RPMI8226 (cell line): ENCODE results near the gene TAS2R38.

Experiments
- DNase-seq: peaks from one replicate; pipeline ENCODE4 v3.0.0-alpha.2; 2015

The TAS2R38 gene

GRCh38 chr7:141975806-141976523, 2.4 kb upstream of the TAS2R38 start:
- peak; percentile 81 for DNase-seq

GRCh38 chr7:141974831-141975230, 1.3 kb upstream of the TAS2R38 start:
- peak; percentile 59 for DNase-seq

GRCh38 chr7:141960687-141961422, 12.7 kb downstream of the TAS2R38 start:
- peak; percentile 55 for DNase-seq

- no peak for DNase-seq
These were observed 17.5 kb downstream of the TAS2R38 start for GRCh38 chr7:141956084-141956483.

- DNase-seq: no peak
These were observed 19.2 kb downstream of the TAS2R38 start for GRCh38 chr7:141954334-141954733.

DNA sequence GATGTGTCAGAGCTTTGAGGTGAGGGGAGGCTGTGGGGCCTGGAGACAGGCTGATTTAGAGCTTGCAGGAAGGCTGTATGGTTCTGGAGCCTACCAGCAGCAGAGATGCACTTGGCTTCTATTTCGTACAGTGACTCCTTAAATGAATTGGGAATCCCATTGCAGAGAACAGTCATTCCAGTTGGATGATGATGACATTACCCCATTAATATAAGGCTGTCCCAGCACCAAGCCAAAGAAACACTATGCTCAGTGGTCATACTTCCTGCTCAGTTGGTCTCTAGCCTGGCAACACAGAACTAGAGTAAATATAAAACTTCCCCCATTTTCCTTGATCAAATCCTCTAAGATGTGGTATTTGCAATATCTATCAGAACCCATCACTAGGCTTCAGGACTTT, 21.1 kb downstream of the TAS2R38 start:
- DNase-seq: no peak

DNA sequence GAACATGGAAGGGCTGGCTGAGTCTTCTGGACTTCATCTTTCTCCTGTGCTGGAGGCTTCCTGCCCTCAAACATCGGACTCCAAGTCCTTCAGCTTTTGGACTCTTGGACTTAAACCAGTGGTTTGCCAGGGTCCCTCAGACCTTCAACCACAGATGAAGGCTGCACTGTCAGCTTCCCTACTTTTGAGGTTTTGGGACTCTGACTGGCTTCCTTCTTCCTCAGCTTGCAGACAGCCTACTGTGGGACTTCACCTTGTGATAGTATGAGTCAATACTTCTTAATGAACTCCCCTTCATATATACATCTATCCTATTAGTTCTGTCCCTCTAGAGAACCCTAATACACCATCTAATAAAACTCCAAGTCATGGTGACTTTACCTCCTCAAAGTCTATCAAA, 22.8 kb downstream of the TAS2R38 start:
- DNase-seq: no peak

DNA sequence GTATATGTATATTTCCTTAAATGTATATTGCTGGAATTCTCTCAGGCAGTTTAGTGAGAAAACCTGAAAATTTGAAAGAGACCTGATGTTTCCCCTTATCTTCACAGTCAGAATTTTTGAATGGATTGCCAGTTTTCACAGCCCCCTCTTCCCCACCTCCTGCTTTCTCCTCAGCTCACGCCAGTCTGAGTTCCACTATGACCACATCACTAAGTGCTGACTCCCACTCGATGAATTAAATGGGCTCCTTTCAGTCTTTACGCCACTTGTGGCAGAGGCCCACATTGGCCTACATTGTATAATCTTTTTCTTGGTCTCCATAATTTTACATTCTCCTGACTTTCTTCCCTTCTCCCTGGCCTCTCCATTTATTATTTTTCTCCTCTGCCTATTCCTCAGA, 23.7 kb downstream of the TAS2R38 start:
- DNase-seq: no peak

GRCh38 chr7:141949451-141949850, 24.1 kb downstream of the TAS2R38 start:
- no peak for DNase-seq

- DNase-seq: no peak
These were observed 24.6 kb downstream of the TAS2R38 start for GRCh38 chr7:141949021-141949420.

DNA sequence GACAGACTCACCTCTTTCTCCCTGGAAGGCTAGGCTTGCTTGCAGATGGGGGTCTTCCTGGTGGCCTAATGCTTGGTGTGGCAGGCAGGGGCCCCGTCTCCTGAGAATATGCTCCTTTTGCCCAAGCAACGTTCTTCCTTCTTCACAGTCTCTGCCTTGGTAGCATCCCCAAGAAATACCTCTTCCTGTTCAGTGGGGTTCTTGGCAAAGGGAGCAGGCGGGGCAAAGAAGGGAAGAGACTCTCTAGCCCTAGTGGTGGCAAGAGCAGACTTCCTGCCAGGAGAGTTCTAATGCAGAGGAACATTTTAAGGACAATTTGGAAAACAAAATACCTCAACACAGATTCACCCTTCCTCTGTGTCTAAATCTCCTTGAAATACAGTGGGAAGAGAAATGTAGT, 26.8 kb downstream of the TAS2R38 start, which contains the start of gene CLEC5A:
CLEC5A (minus strand) TSS at position 179 of the 400 bp plus-strand sequence. CDS start 682 bp downstream, outside the sequence.
- no peak for DNase-seq

DNA sequence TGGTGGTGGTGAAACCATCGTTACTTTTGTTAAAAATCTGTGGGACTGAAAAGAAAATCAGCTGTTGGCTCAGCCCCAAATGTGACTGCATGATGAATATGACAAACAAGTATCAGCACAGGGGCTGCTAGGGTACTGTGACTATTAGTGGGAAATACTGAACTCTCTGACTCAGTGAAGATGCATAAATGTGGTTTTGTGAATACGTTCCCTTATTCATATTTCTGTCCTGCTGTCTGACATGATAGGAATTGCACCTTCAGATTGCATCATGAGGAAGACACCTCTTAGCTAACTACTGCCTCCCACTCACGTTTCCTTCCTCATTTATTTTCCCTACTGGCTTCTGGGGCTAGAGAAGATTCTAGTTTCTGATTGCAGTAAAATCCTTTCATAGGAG, 28.2 kb downstream of the TAS2R38 start:
- DNase-seq: no peak

DNA sequence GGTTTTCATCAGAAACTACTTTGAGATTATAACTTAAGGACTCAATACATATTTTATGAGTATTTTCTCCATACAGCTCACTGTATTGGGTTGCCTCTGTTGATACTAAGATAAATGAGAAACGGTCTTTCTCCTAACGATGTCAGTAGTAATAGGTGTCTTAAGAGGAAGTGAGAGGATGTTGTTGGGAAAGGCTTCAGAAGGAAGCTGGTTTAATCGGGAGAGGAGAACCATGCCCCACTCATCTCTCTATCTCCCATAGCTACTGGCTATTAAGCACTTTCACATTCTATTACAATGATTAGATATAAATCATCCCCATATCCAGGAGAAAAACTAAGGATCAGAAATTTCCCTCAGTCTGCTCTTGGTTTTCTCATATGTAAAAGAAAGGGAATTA, 28.8 kb downstream of the TAS2R38 start:
- DNase-seq: no peak

- DNase-seq: no peak
These were observed 29.7 kb downstream of the TAS2R38 start for GRCh38 chr7:141943846-141944245.

DNA sequence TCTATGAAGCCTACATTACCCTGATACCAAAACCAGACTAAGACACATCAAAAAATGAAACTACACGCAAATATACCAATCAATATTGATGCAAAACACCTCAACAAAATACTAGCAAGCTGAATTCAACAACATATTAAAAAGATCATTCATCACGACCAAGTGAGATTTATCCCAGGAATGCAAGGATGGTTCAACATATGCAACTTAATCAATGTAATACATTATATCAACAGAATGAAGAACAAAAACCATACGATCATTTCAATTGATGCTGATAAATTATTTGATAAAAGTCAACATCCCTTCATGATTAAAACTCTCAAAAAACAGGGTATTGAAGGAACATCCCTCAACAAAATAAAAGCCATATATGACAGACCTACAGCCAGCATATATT, 32.5 kb downstream of the TAS2R38 start:
- no peak for DNase-seq

- no peak for DNase-seq
These were observed 43.4 kb downstream of the TAS2R38 start for GRCh38 chr7:141930211-141930610.

- no peak for DNase-seq
These were observed 44.8 kb downstream of the TAS2R38 start for GRCh38 chr7:141928845-141929195.

DNA sequence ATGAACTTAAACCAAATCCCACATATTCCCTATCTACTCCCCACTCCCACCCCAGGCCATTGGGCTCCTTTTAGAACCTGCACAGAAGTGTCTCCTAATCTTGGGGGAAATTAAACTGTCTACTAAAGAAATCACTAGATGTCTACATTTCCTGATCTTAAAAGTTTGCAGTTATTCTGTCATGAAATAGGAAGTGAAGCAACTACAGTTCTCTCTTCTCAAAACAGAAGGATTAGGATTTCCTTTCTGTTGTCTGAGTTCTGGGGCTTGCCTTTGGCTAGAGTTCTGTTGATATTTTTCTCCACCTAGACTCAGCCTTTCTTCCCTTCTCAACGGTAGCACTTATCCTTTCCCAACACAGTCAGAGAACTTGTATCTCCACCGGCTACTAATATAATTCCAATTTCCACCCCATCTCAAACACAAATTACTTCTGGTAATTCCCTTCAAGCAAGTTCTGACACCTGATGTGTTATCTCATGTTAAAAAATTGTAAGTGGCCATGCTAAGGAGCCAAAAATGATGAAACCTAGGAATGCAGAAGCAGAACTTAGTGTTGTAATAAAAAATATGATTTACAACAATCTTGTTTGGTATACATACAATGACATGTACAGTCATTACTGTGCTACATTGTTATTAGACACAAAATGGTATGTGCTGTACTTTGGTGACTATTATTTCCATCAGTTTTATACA, 45.3 kb downstream of the TAS2R38 start:
- no peak for DNase-seq
